Activated naive CD8-positive, alpha-beta T cell treated with anti-CD3 and anti-CD28 coated beads for 36 hours (primary cell): ENCODE results near the gene TOM1L2. TPM values are rescaled to one million over a fixed set of nuclear protein-coding genes. Genes with fewer than 3 reads are reported as not detected.

Source experiments
- DNase-seq: peaks from one replicate; pipeline ENCODE4 v3.0.0; 2021
- H3K27ac Mint-ChIP-seq: one replicate; pipeline ENCODE4 v1.8.0; 2022; ENCODE audit warnings: mild to moderate bottlenecking, moderate library complexity, mixed read lengths
- H3K27me3 Mint-ChIP-seq: one replicate; pipeline ENCODE4 v1.8.0; 2022; ENCODE audit warnings: mild to moderate bottlenecking, mixed read lengths
- H3K36me3 Mint-ChIP-seq: one replicate; pipeline ENCODE4 v1.8.0; 2021; ENCODE audit warnings: mild to moderate bottlenecking, mixed read lengths
- H3K4me1 Mint-ChIP-seq: one replicate; pipeline ENCODE4 v1.8.0; 2021; ENCODE audit warnings: mixed read lengths
- H3K4me3 Mint-ChIP-seq: one replicate; pipeline ENCODE4 v1.8.0; 2022; ENCODE audit warnings: mild to moderate bottlenecking, moderate library complexity, mixed read lengths
- H3K9me3 Mint-ChIP-seq: one replicate; pipeline ENCODE4 v1.8.0; 2022; ENCODE audit warnings: mixed read lengths
- total RNA-seq, 2 experiments: library from RNA; stranded (reverse); gene quantifications; one replicate each; pipeline ENCODE4 v1.2.3, GENCODE V29; 2021

Gene TOM1L2
- total RNA-seq, 2 experiments from 2014 or later: 8.5 to 9.0 TPM

DNA sequence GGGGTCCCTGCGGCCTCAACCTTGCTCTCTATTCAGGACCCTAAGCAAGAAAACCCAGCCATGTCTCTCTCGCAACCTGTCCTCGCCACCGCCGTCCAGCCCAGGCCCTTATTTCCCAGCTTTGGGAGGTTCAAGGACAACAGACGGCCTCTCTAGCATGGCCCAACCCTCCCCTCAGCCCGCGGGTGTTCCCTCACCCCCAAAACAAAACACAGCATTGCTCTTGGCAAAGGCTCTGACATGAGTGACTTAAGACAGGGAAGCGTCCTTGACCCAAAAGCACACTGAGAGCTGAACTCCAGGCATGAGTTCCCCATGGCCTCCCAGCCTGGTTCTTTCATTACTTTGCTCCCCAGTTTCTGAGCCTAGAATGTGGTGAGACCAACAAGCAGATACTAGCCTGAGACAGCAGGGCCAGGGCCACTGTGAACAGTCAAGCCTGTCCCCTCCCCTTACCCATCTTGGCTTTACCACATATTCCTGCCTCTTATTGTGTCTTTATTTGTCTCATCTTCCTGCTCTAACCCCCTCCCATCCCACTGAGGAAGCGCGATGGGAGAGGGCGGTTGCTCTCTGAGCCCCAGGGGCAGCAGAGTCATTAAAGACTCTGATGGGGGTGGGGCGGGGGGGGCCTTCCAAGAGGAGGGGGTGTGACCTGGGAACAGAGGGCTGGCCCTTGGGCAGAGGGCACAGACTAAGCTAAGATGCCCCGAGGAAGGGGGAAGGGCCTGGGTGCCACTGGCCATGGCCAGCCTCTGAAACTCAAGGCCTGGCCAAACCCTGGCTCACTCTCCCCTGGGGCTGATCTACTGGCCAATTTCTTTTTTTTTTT lies 147.2 kb downstream of the TOM1L2 start:
- H3K4me3 Mint-ChIP-seq: peak overlapping the region; percentile 72
- peak overlapping the region; percentile 93 for H3K27ac Mint-ChIP-seq
- no peaks in the 10 kb centered on the region for H3K27me3 Mint-ChIP-seq
- no peaks in the 10 kb centered on the region for H3K9me3 Mint-ChIP-seq
- DNase-seq: no peak
- H3K36me3 Mint-ChIP-seq: peaks cover 39% of the 10 kb centered on the region
- H3K4me1 Mint-ChIP-seq: peaks cover 78% of the 10 kb centered on the region

DNA sequence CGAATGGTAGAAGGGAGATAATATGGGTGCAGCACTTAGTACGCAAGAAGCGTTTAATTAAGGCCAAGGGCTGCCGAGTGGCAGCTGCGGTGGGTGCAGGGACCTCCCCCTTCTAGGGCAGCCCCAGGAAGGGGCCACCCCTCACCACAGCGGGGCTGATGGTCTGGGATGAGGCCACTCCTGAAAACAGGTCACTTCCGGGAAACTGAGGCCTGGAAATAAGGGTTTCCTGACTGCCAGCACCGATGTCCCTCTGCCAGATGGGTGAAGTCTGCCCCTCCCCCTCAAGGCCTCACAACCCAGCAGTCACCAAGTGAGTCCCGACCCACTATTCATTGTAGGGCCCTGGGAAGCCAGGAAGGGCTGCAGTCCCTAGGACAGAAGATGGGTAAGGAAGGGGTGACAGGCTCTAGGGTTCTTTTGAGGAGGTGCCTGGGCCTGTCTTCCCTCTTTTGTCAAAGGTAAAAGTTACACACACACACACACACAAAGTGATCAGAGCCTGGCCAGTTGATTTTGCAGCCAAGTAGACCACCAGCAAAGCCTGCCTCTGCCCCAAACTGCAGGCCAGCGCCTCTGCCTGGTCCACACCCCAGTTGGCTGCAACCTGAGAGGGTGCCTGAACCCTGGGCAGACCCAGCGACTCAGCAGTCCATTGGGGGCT lies 147.9 kb downstream of the TOM1L2 start:
- Mint-ChIP-seq H3K4me3 (peak overlapping the region; percentile 72), H3K36me3 (peaks cover 44% of the 10 kb centered on the region), H3K9me3 (no peaks in the 10 kb centered on the region), H3K4me1 (peaks cover 82% of the 10 kb centered on the region), H3K27me3 (no peaks in the 10 kb centered on the region), H3K27ac (peak overlapping the region; percentile 93)
- DNase-seq: peak; percentile 55

- Mint-ChIP-seq H3K27me3 (no peaks in the 10 kb centered on the region), H3K9me3 (no peaks in the 10 kb centered on the region), H3K36me3 (peaks cover 51% of the 10 kb centered on the region), H3K27ac (peak overlapping the region; percentile 93), H3K4me3 (peak overlapping the region; percentile 72), H3K4me1 (peaks cover 87% of the 10 kb centered on the region)
- DNase-seq: peak; percentile 88
Observed at GRCh38 chr17:17823433-17824118, 148.6 kb downstream of the TOM1L2 start.

- Mint-ChIP-seq H3K27ac (peak overlapping the region; percentile 25), H3K27me3 (no peaks in the 10 kb centered on the region), H3K4me1 (peaks cover 83% of the 10 kb centered on the region), H3K36me3 (peaks cover 53% of the 10 kb centered on the region), H3K4me3 (peak overlapping the region; percentile 66), H3K9me3 (no peaks in the 10 kb centered on the region)
- no peak for DNase-seq
Observed at GRCh38 chr17:17822616-17823015, 149.6 kb downstream of the TOM1L2 start.

DNA sequence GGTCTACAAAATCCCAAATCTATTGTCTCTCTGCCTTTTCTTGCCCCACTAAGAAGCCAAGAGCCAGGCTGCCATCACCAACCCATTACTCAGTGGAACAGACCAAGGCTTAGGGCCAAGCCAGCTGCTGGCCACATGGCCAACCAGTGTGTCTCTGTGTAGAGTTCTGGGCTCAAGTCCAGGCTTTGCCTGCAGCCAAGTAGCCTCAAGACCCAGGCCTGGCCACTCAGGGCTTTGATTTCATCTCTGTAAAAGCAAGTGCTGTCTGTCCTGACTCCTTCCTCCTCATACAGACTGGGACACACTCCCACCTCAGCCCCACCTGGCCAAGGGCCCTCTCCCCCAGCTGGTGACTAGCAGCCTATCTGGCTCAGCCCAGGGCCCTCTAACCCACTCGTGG lies 150.0 kb downstream of the TOM1L2 start:
- Mint-ChIP-seq H3K36me3 (peaks cover 54% of the 10 kb centered on the region), H3K4me3 (peak overlapping the region; percentile 66), H3K9me3 (no peaks in the 10 kb centered on the region), H3K27ac (peak overlapping the region; percentile 25), H3K4me1 (peaks cover 79% of the 10 kb centered on the region), H3K27me3 (no peaks in the 10 kb centered on the region)
- DNase-seq: no peak

GRCh38 chr17:17820463-17821158 lies 151.6 kb downstream of the TOM1L2 start:
- Mint-ChIP-seq H3K27me3 (no peaks in the 10 kb centered on the region), H3K4me1 (peaks cover 65% of the 10 kb centered on the region), H3K36me3 (peaks cover 43% of the 10 kb centered on the region), H3K4me3 (peak overlapping the region; percentile 61), H3K9me3 (no peaks in the 10 kb centered on the region), H3K27ac (peak overlapping the region; percentile 81)
- no peak for DNase-seq

- peaks cover 63% of the 10 kb centered on the region for H3K4me1 Mint-ChIP-seq
- DNase-seq: no peak
- H3K36me3 Mint-ChIP-seq: peaks cover 41% of the 10 kb centered on the region
- peak overlapping the region; percentile 81 for H3K27ac Mint-ChIP-seq
- peak overlapping the region; percentile 61 for H3K4me3 Mint-ChIP-seq
- H3K9me3 Mint-ChIP-seq: no peaks in the 10 kb centered on the region
- H3K27me3 Mint-ChIP-seq: no peaks in the 10 kb centered on the region
Observed at GRCh38 chr17:17820046-17820445, 152.2 kb downstream of the TOM1L2 start.

GRCh38 chr17:17819561-17819995 lies 152.6 kb downstream of the TOM1L2 start:
- peak; percentile 90 for DNase-seq
- H3K27me3 Mint-ChIP-seq: no peaks in the 10 kb centered on the region
- H3K9me3 Mint-ChIP-seq: no peaks in the 10 kb centered on the region
- H3K27ac Mint-ChIP-seq: peak overlapping the region; percentile 81
- peaks cover 59% of the 10 kb centered on the region for H3K4me1 Mint-ChIP-seq
- H3K36me3 Mint-ChIP-seq: peaks cover 38% of the 10 kb centered on the region
- peak overlapping the region; percentile 61 for H3K4me3 Mint-ChIP-seq

DNA sequence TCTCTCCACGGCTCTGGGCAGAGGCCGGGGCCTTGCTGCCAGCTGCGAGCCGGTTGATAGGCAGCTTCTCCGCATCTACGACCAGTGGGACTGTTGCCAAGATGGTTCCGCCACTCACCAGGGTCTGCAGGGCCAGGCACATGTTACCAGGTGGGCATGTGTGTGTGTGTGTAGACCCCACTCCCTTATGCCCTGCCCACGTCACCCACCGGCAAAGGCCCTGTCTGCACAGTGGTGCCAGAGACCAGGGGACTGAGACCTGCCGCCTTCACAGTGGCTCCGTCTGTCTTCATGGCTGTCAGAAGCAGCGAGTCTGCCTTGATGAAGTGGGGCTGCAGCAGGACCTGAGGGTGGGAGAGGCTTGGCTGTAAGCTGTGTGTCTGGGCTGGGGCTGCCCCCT lies 153.1 kb downstream of the TOM1L2 start:
- Mint-ChIP-seq H3K27ac (peak overlapping the region; percentile 81), H3K4me1 (peaks cover 55% of the 10 kb centered on the region), H3K27me3 (no peaks in the 10 kb centered on the region), H3K36me3 (peaks cover 38% of the 10 kb centered on the region), H3K9me3 (no peaks in the 10 kb centered on the region), H3K4me3 (peak overlapping the region; percentile 14)
- no peak for DNase-seq

DNA sequence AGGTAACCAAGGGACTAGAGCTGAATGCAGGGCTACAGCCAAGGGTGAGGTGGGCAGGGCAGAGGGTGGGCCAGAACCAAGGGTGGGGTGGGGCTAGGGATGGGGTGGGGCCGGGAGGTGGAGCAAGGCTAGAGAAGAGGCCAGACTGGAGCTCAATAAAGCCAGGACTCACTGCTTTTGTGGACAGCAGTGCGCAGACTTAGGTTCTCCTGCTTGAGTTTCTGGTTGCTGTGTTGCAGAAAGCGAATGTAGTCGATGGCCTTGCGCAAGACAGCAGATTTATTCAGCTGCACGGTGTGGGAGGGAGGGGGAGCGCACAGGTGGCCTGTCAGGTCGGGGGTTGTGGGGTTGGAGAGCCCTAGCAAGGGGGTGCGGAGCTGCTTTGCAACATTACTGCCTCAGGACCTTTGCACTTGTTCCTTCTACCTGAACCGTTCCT lies 154.1 kb downstream of the TOM1L2 start:
- no peak overlapping the region for H3K27ac Mint-ChIP-seq
- H3K4me3 Mint-ChIP-seq: no peak overlapping the region
- peaks cover 51% of the 10 kb centered on the region for H3K4me1 Mint-ChIP-seq
- no peaks in the 10 kb centered on the region for H3K9me3 Mint-ChIP-seq
- DNase-seq: no peak
- no peaks in the 10 kb centered on the region for H3K27me3 Mint-ChIP-seq
- H3K36me3 Mint-ChIP-seq: peaks cover 38% of the 10 kb centered on the region

DNA sequence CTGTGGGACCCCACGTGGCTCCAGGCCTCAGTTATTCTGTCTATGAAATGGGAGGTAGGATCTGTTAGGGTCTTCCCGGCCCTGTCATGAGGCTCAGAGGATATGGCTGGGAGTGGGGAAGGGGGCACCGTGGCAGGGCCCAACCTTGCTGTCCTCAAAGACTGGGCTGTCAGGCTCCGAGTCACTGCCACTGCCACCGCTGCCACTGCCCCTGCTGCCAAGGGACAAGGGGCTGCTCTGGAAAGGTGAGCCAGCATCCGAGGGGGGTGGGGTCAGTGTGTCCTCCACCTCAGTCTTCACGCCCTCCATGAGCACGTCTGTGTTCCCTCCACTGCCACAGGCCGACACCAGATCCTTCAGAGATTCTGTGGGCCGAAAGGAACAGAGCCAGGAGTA lies 154.7 kb downstream of the TOM1L2 start:
- no peak for DNase-seq
- H3K27me3 Mint-ChIP-seq: no peaks in the 10 kb centered on the region
- H3K4me3 Mint-ChIP-seq: no peak overlapping the region
- peaks cover 32% of the 10 kb centered on the region for H3K36me3 Mint-ChIP-seq
- no peak overlapping the region for H3K27ac Mint-ChIP-seq
- peaks cover 49% of the 10 kb centered on the region for H3K4me1 Mint-ChIP-seq
- no peaks in the 10 kb centered on the region for H3K9me3 Mint-ChIP-seq

GRCh38 chr17:17816831-17817551 lies 155.2 kb downstream of the TOM1L2 start:
- Mint-ChIP-seq H3K4me3 (no peak overlapping the region), H3K27ac (no peak overlapping the region), H3K4me1 (peaks cover 48% of the 10 kb centered on the region), H3K9me3 (no peaks in the 10 kb centered on the region), H3K27me3 (no peaks in the 10 kb centered on the region), H3K36me3 (peaks cover 28% of the 10 kb centered on the region)
- no peak for DNase-seq

- peaks cover 47% of the 10 kb centered on the region for H3K4me1 Mint-ChIP-seq
- no peak overlapping the region for H3K4me3 Mint-ChIP-seq
Observed at GRCh38 chr17:17816240-17816814, 155.9 kb downstream of the TOM1L2 start.

More at GRCh38 chr17:17816240-17816814, 155.9 kb downstream of the TOM1L2 start:
- H3K36me3 Mint-ChIP-seq: peaks cover 31% of the 10 kb centered on the region
- no peak overlapping the region for H3K27ac Mint-ChIP-seq
- DNase-seq: no peak
- H3K27me3 Mint-ChIP-seq: no peaks in the 10 kb centered on the region
- H3K9me3 Mint-ChIP-seq: no peaks in the 10 kb centered on the region
